Activated CD4-positive, CD25-positive, alpha-beta regulatory T cell treated with anti-CD3 and anti-CD28 coated beads, Interleukin-2, amount 50 U/mL, for 72 hours (primary cell): ENCODE results near the gene DGCR2.
"Not testable (repeated sequence)": the region's sequence is repeated elsewhere in the genome, so short reads cannot be mapped to it uniquely, and the experiment has no call there.

Source experiments
- DNase-seq: peaks from one replicate; pipeline ENCODE4 v3.0.0; 2021

DGCR2 gene

DNA sequence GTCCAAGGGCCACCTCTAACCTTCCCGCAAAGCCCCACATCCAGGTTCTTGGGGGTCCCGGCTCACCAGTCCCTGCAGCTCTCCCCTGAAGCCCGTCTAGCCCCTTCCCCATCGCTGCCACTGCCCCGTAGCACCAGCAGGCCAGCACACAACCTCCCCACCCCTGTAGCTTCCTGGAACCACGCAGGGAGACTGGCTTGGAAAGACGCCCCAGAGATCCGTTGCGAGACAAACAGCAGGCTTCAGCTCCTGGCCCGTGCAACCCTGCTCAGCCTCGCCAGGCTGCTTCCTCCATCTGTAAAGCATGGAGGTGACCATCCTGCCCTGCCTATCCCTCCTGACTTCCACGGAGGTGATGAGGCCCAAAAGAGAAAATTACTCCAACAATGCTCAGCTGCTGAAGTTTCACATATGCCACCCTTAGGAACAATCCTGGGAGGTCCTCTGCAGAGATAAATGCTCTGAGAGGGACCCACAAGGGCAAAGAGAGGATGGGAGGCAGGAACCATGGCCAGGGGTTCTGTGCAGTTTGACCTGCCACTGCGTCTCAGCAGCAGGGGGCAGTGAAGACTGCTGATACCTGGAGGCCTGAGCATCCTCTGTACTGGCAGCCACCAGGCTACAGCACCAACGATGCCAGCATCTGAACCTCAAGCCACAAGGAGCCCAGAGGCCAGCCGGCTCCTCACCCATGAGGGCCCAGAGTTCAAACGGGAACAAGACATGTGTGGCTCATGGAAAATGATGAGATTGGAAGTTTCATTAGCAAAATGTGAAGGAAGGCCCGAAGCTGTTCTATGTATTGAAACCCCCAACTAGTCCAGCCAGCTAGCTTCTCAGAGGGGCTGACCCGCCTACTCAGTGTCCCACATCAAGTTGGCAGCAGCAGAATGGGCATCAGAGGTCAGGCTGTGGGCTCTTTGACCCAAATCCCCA lies 16.1 kb downstream of the DGCR2 start:
- no peak for DNase-seq

DNA sequence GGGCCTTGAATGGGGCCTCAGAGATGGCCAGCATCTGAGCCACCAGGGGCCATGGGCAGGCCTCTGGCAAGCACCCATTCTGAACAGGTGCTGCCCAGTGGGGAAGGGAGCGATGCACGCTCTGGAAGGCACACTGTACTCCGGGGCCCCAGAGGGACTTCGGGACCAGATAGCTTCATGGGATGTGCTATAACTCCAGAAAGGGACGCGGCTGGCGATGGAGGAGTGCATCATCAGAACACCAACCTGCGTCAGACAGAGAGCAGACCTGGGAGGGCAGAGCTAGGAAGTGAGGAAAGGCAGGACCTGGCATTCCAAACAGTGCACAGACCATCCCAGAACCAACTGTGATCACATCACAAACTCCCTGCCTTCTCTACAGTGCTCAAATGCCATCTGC lies 16.8 kb downstream of the DGCR2 start:
- no peak for DNase-seq

- no peak for DNase-seq
These were observed 18.1 kb downstream of the DGCR2 start for GRCh38 chr22:19103880-19104821.

DNA sequence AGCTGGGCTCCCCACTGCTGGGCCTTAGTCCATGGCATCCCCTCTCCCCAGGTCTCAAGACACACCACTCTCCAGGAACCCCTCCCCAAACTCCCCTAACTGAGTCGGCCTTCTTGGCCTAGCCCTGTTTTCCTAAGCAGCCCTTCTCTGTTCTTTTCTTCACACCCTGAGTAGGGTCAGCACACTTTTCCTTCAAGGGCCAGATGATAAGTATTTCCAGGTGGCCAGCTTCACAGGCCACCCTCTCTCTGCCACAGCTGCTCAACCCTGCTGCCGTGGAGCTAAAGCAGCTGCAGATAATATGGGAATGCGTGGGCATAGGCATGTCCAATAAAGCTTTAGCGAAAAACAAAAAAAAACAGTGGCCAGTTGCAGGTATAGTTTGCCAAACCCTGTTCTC lies 24.1 kb downstream of the DGCR2 start:
- DNase-seq: no peak

GRCh38 chr22:19097518-19097917 lies 24.7 kb downstream of the DGCR2 start:
- DNase-seq: no peak

DNA sequence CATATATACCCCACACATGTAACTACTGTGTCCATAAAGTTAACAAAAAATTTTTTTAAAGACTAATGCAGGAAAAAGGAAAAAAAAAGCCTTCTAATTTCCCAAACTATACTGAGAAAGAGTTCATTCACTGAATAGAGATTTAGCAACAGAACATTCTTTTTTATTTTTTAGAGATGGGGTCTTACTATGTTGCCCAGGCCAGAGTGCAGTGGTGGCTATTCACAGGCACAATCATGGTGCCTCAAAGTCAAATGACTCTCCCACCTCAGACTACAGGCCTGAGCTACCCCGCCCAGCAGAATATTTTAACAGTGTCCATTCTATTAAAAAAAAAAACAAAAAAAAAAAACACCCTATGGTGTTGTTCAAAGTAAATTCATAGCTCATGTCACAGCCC lies 25.7 kb downstream of the DGCR2 start:
- DNase-seq: no peak

GRCh38 chr22:19094393-19094997 lies 27.7 kb downstream of the DGCR2 start:
- no peak for DNase-seq

- no peak for DNase-seq
These were observed 29.5 kb downstream of the DGCR2 start for GRCh38 chr22:19092725-19093124.

DNA sequence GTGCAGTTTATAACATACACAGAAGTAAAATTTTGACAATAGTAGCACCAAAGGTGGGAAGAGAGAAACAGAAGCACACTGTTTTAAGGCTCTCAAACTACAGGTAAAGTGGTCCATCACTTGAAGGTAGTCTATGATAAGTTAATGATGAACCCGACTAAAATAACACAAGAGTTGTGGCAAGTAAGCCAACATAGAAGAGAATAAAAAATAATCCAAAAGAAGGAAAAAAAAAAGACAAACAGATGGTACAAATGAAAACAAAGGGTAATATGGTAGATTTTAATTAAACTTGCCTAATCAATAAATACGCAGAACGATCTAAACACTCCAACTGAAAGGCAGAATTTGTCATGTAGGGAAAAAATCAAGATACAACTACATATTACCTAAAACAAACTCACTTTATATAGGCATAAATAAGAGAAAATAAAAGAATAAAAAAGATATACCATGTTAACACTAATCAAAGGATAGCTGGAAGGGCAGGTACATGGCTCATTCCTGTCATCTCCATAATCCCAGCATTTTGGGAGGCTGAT lies 31.6 kb downstream of the DGCR2 start:
- no peak for DNase-seq

DNA sequence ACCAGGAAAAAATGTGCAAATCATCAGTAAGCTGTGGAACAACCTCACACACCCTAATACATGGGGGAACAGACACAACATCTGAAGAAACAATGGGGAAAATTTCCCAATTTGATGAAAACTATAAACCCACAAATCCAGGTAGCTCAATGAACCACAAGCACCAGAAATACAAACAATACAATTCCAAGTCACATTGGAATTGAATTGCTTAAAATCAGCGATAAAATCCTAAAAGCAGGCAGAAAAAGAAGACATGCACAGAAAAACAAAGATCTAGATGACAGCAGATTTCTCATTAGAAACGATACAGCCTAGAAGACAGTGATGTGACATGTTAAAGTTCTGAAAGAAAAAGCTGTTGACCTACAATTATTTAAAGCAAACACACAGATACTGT lies 32.0 kb downstream of the DGCR2 start:
- no peak for DNase-seq

DNA sequence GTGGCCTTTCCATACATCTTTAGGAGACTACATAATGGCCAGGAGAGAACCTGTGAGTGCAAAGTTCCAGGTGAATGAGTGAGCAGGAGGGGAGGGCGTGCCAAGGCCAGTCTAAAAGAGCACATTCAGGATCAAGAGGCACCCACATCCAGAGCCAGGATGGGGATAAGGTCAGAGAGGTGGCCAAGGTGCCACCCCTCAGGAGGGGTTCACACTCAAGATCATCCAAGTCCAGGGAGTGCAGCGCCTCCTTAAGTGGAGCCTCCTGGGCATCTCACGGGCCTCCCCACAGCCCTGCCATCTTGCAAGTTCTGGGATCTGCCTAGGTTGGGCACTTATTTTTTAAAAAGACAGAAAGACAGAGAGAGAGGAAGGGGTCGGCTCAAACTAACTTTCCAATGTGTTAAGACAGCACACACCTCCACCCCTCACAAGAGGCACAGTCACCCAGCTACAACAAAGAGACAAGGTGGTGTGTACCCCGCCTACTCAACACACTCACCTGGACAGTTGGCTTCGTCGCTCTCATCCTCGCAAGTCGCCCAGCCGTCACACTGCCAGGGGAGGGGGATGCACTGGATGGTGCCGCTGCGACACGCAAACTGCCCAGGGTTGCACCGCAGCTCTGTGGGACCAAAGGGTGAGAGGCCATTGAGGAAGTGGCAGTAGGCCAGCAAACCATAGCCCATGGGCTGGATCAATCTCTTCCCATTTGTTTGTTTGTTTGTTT lies 33.2 kb downstream of the DGCR2 start:
- no peak for DNase-seq

GRCh38 chr22:19086896-19087295 lies 35.3 kb downstream of the DGCR2 start:
- DNase-seq: no peak

DNA sequence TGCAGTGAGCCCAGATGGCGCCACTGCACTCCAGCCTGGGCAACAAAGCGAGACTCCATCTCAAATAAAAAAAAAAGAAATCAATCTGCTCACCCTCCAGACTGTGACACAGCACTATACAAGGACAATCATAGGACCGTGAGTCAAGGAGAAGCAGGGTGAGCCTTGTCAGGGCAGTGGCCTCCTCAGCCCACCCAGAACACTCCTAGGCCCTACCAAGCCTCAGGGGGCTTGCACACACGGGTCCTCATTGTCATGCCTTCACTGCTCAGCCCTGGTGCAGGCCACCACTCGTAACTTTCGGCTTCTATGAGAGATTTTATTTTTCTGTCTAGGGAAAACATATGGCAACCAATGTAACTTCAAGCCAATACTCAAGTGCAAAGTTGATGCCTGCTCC lies 35.8 kb downstream of the DGCR2 start:
- no peak for DNase-seq

GRCh38 chr22:19085233-19085718 lies 36.9 kb downstream of the DGCR2 start:
- no peak for DNase-seq

GRCh38 chr22:19084586-19084985 lies 37.6 kb downstream of the DGCR2 start:
- not testable (repeated sequence) for DNase-seq

GRCh38 chr22:19084126-19084525 lies 38.1 kb downstream of the DGCR2 start:
- not testable (repeated sequence) for DNase-seq

GRCh38 chr22:19082793-19083192 lies 39.4 kb downstream of the DGCR2 start:
- DNase-seq: no peak

- DNase-seq: no peak
These were observed 40.1 kb downstream of the DGCR2 start for GRCh38 chr22:19082101-19082500.

DNA sequence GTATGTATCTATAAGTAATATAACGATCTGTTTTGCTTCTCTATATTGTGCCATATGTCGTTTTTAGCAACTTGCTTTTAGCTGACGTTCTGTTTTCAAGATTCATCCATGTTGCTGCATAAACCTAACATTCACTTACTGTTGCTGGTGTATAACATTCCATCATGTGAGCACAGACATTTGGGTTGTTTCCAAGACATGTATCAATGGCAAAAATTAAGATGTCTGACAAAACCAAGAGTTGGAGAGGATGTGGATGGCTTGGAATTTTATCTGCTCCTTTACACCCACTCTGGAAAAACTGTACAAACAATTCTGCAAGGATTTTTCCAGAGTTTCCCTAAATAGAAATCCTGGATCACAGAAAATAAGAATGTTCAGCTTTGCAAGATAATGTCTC lies 40.9 kb downstream of the DGCR2 start:
- no peak for DNase-seq

DNA sequence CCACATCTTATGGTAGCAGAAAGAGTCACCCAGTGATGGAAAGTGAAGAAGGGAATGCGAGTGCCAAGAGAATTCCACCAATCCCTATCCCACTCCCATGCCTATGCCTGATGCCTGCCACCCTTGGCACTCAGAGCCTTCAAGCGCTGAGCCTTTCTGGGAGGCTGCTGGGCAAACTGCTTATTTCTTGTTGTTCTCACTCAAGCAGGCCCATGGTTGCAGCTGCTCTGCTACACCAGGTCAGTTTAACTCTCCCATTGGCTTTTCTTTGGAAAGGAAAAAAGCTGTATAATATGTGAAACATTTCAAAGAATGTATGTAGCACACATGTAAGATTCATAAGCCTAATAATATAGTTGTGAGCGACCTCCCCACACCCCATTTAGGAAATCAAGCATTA lies 41.4 kb downstream of the DGCR2 start:
- no peak for DNase-seq

GRCh38 chr22:19079691-19080090 lies 42.5 kb downstream of the DGCR2 start:
- no peak for DNase-seq

DNA sequence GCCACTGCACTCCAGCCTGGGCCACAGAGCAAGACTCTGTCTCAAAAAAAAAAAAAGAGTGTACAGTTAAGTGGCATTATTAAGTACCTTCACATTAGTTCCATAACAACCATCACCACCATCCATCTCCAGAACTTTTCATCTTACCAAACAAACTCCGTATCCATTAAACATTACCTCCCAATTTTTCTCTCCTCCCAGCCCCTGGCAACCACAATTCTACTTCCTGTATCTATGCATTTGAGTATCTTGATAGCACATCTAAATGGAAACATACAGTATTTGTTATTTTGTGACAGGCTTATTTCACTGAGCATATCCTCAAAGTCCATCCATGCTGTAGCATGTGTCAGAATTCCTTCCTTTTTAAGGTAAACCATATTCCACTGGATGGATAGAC lies 46.8 kb downstream of the DGCR2 start:
- DNase-seq: no peak
